Prostate gland (tissue), 2 donors: ENCODE data around the gene KCNJ5. TPM values are rescaled to one million over a fixed set of nuclear protein-coding genes. Genes with fewer than 3 reads are reported as not detected.

Source experiments
- DNase-seq: peaks from one replicate; pipeline ENCODE4 v3.0.0-alpha.2; 2019; ENCODE audit warnings: low spot score
- H3K27ac ChIP-seq, 2 donors: fragments of 200-600 bp; sonication (generic); 2 replicates each; pipeline ENCODE4 v1.5.1; 2017 to 2019
- H3K27me3 ChIP-seq: fragments of 200-600 bp; sonication (generic); replicated peaks from 2 replicates; pipeline ENCODE4 v1.5.1; 2019; ENCODE audit not compliant: insufficient read depth
- H3K36me3 ChIP-seq, 2 donors: fragments of 200-600 bp; sonication (generic); 1 replicate in 1 of 2; 2 replicates in 1 of 2; pipeline versions ENCODE4 v1.5.1 to v1.8.1; 2017 to 2019
- H3K4me1 ChIP-seq: fragments of 200-600 bp; sonication (generic); replicated peaks from 2 replicates; pipeline ENCODE4 v1.5.1; 2019
- H3K4me3 ChIP-seq, 2 donors: fragments of 200-600 bp; sonication (generic); 2 replicates each; pipeline ENCODE4 v1.5.1; 2017 to 2019
- H3K9me3 ChIP-seq: fragments of 200-600 bp; sonication (generic); 2 replicates; pipeline ENCODE4 v1.5.1; 2017
- CTCF ChIP-seq, 4 experiments: fragments of 200-600 bp in 2 of 4; fragments of 450-650 bp in 2 of 4; sonication (generic) in 2 of 4; IDR thresholded peaks; 1 replicate in 3 of 4; 2 replicates in 1 of 4; pipeline ENCODE4 v1.5.1; 2016 to 2019; ENCODE audit warnings: antibody characterized with exemption in 4 of 4, mild to moderate bottlenecking in 2 of 4, moderate library complexity in 2 of 4
- POLR2A ChIP-seq: fragments of 450-650 bp; IDR thresholded peaks from one replicate; pipeline ENCODE4 v1.6.1; 2016; ENCODE audit warnings: antibody characterized with exemption, mild to moderate bottlenecking
- POLR2AphosphoS5 ChIP-seq: sonication (generic); formaldehyde crosslinking; IDR thresholded peaks from one replicate; pipeline ENCODE4 v1.6.1; 2017; ENCODE audit warnings: antibody characterized with exemption
- WGBS: methylation state at CpG from one replicate; pipeline ENCODE4 v1.1.5; 2018; 5-methylcytosine and 5-hydroxymethylcytosine counted together
- intact Hi-C: fragments of 100-400 bp; cut with DNase I; formaldehyde crosslinking; loops from one replicate; pipeline ENCODE4 v1.14.2; 2022
- total RNA-seq, 2 donors: library from RNA; depleted of rRNA; stranded (reverse); fragments of >200 nt; gene quantifications; one replicate each; pipeline ENCODE4 v1.1.0, GENCODE V29; 2016

KCNJ5 gene
- total RNA-seq, 2 donors from 2014 or later: 3.9 to 4.7 TPM

- Histone ChIP-seq H3K9me3 (no peaks in the 10 kb centered on the region), H3K36me3 (no peaks in the 10 kb centered on the region), H3K27me3 (no peaks in the 10 kb centered on the region), H3K27ac (no peak overlapping the region), H3K4me1 (peaks cover 3% of the 10 kb centered on the region), H3K4me3 (no peak overlapping the region)
- intact Hi-C loops: no loop called here
- no peak for DNase-seq
- TF ChIP-seq CTCF (IDR thresholded peaks at IDR 0.05) (no peak), POLR2A (no peak), POLR2AphosphoS5 (no peak)
- 84% methylated on average over 5 of the region's 5 CpGs for WGBS
Measured at GRCh38 chr11:128877726-128878125, 13.4 kb upstream of the KCNJ5 start.

DNA sequence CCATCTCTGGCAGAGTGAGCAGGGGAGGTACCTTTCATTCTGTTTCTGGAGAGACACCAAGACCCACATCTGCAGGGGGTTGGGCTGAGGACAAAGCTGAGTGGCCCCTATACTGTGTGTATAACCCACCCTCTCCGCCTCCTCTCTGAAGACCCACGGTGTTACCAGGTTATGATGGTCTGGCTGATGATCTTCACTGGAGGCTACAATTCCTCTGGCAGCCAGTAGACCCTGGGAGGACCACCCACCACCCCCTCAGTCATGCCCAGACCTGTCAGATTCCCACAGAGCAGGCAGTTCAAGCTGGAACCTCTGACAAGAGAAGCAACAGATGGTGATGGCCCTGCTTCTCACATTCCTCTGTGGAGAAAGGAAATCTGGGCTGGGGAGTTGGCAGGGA is 12.7 kb upstream of the KCNJ5 start:
- peaks cover 3% of the 10 kb centered on the region for H3K4me1 ChIP-seq
- TF ChIP-seq CTCF (IDR thresholded peaks at IDR 0.05): no peak
- TF ChIP-seq POLR2A: no peak
- TF ChIP-seq POLR2AphosphoS5: no peak
- H3K27ac ChIP-seq: no peak overlapping the region
- 74% methylated on average over 2 of the region's 2 CpGs for WGBS
- H3K36me3 ChIP-seq: no peaks in the 10 kb centered on the region
- no peak overlapping the region for H3K4me3 ChIP-seq
- DNase-seq: no peak
- no peaks in the 10 kb centered on the region for H3K9me3 ChIP-seq
- no peaks in the 10 kb centered on the region for H3K27me3 ChIP-seq
- intact Hi-C loops: no loop called here

- no peak for DNase-seq
- Histone ChIP-seq H3K4me1 (peaks cover 3% of the 10 kb centered on the region), H3K36me3 (no peaks in the 10 kb centered on the region), H3K9me3 (no peaks in the 10 kb centered on the region), H3K27ac (no peak overlapping the region), H3K4me3 (no peak overlapping the region), H3K27me3 (no peaks in the 10 kb centered on the region)
- TF ChIP-seq CTCF (IDR thresholded peaks at IDR 0.05): no peak
- 87% methylated on average over 12 of the region's 12 CpGs for WGBS
- intact Hi-C loops: loop anchor here (10.0 kb wide), 1 partner anchor 865 kb away; no protein-coding TSS in a partner anchor
Measured at GRCh38 chr11:128879817-128880216, 11.3 kb upstream of the KCNJ5 start.

- DNase-seq: no peak
- 65% methylated on average over 8 of the region's 8 CpGs for WGBS
- Histone ChIP-seq H3K36me3 (no peaks in the 10 kb centered on the region), H3K27ac (no peak overlapping the region), H3K27me3 (no peaks in the 10 kb centered on the region), H3K4me1 (peaks cover 3% of the 10 kb centered on the region), H3K4me3 (no peak overlapping the region), H3K9me3 (no peaks in the 10 kb centered on the region)
- TF ChIP-seq CTCF (IDR thresholded peaks at IDR 0.05) (no peak), POLR2AphosphoS5 (no peak), POLR2A (no peak)
- intact Hi-C loops: loop anchor here (10.0 kb wide), 1 partner anchor 864 kb away; no protein-coding TSS in a partner anchor
Measured at GRCh38 chr11:128881221-128881620, 9.9 kb upstream of the KCNJ5 start.

GRCh38 chr11:128882451-128882850 is 8.7 kb upstream of the KCNJ5 start:
- no peaks in the 10 kb centered on the region for H3K36me3 ChIP-seq
- DNase-seq: no peak
- WGBS: 85% methylated on average over 5 of the region's 5 CpGs

More at GRCh38 chr11:128882451-128882850, 8.7 kb upstream of the KCNJ5 start:
- Histone ChIP-seq H3K27ac (no peak overlapping the region), H3K27me3 (no peaks in the 10 kb centered on the region), H3K4me1 (peaks cover 3% of the 10 kb centered on the region), H3K4me3 (no peak overlapping the region), H3K9me3 (no peaks in the 10 kb centered on the region)
- TF ChIP-seq CTCF (IDR thresholded peaks at IDR 0.05) (no peak), POLR2AphosphoS5 (no peak), POLR2A (no peak)
- intact Hi-C loops: loop anchor here (2.0 to 10.0 kb wide), 2 partner anchors 74 to 862 kb away; no protein-coding TSS in a partner anchor
